IMR-90 (cell line): ENCODE results near the gene COL5A1.

ENCODE experiments used
- CEBPB ChIP-seq: IDR thresholded peaks from 2 replicates; pipeline ENCODE4 v1.6.1; 2012; ENCODE audit warnings: low read depth, low read length, improper control_type of control experiment
- CTCF ChIP-seq: conservative IDR thresholded peaks from 2 replicates; pipeline ENCODE4 v1.5.1; 2012; ENCODE audit warnings: mild to moderate bottlenecking, low read depth, low read length, improper control_type of control experiment
- ELK1 ChIP-seq: fragments of 150-350 bp; IDR thresholded peaks from 2 replicates; pipeline ENCODE4 v1.6.1; 2016; ENCODE audit warnings: low read depth, mild to moderate bottlenecking, low read length, moderate library complexity, borderline replicate concordance
- MXI1 ChIP-seq: IDR thresholded peaks from 2 replicates; pipeline ENCODE4 v1.6.1; 2012; ENCODE audit warnings: low read depth, mild to moderate bottlenecking, low read length, moderate library complexity, borderline replicate concordance
- NFE2L2 ChIP-seq: fragments of 150-350 bp; IDR thresholded peaks from 2 replicates; pipeline ENCODE4 v1.6.1; 2016; ENCODE audit warnings: low read depth, mild to moderate bottlenecking, low read length
- POLR2A ChIP-seq: IDR thresholded peaks from 2 replicates; pipeline ENCODE4 v1.6.1; 2012; ENCODE audit warnings: mild to moderate bottlenecking, low read depth, low read length
- RAD21 ChIP-seq: IDR thresholded peaks from 2 replicates; pipeline ENCODE4 v1.6.1; 2012; ENCODE audit warnings: low read length, improper control_type of control experiment
- RCOR1 ChIP-seq: IDR thresholded peaks from 2 replicates; pipeline ENCODE4 v1.6.1; 2012; ENCODE audit warnings: mild to moderate bottlenecking, low read length, improper control_type of control experiment; ENCODE audit not compliant: insufficient replicate concordance
- RFX5 ChIP-seq: IDR thresholded peaks from 2 replicates; pipeline ENCODE4 v1.8.0; 2012; ENCODE audit warnings: low read depth, mild to moderate bottlenecking, low read length, moderate library complexity
- SMC3 ChIP-seq: fragments of 150-350 bp; IDR thresholded peaks from 2 replicates; pipeline ENCODE4 v1.6.1; 2016; ENCODE audit warnings: low read depth, mild to moderate bottlenecking, antibody characterized with exemption, low read length, moderate library complexity
- TF ChIP-seq, protein P1 (sequence below): fragments of 150-350 bp; IDR thresholded peaks from 2 replicates; pipeline ENCODE4 v1.6.1; 2017; ENCODE audit warnings: mild to moderate bottlenecking, antibody characterized with exemption, low read length, low read depth

- TF ChIP-seq NFE2L2 (no peak), CTCF (no peak), MXI1 (no peak), SMC3 (no peak), RFX5 (no peak), POLR2A (no peak), RAD21 (no peak), RCOR1 (no peak), CEBPB (no peak), ELK1 (no peak)
- TF ChIP-seq, protein P1, sequence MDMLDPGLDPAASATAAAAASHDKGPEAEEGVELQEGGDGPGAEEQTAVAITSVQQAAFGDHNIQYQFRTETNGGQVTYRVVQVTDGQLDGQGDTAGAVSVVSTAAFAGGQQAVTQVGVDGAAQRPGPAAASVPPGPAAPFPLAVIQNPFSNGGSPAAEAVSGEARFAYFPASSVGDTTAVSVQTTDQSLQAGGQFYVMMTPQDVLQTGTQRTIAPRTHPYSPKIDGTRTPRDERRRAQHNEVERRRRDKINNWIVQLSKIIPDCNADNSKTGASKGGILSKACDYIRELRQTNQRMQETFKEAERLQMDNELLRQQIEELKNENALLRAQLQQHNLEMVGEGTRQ, result no peak
These were observed 11.8 kb upstream of the COL5A1 start for GRCh38 chr9:134629586-134630392.
